Measurements from ENCODE around the gene MAIP1.

MAIP1 gene

GRCh38 chr2:199950396-199950795 lies 5.0 kb upstream of the MAIP1 start:
- no peak for DNase-seq (ENCODE audit: low read depth, low spot score)

GRCh38 chr2:199951023-199951422 lies 4.4 kb upstream of the MAIP1 start:
- no peak for DNase-seq (ENCODE audit: low read depth, low spot score)

GRCh38 chr2:199955007-199955338 lies 409 bp upstream of the MAIP1 start:
- no peak for DNase-seq (ENCODE audit: low read depth, low spot score)

GRCh38 chr2:199956062-199956380 lies 639 bp downstream of the MAIP1 start:
- no peak for DNase-seq (ENCODE audit: low read depth, low spot score)

GRCh38 chr2:199958014-199958413 lies 2.6 kb downstream of the MAIP1 start:
- no peak for DNase-seq (ENCODE audit: low read depth, low spot score)

- DNase-seq (ENCODE audit: low read depth, low spot score): no peak
Measured at GRCh38 chr2:199962203-199962602, 6.8 kb downstream of the MAIP1 start.

GRCh38 chr2:199966405-199966804 lies 11.0 kb downstream of the MAIP1 start:
- DNase-seq (ENCODE audit: low read depth, low spot score): no peak

GRCh38 chr2:199966976-199967375 lies 11.6 kb downstream of the MAIP1 start:
- no peak for DNase-seq (ENCODE audit: low read depth, low spot score)

- no peak for DNase-seq (ENCODE audit: low read depth, low spot score)
Measured at GRCh38 chr2:199968126-199968525, 12.7 kb downstream of the MAIP1 start.

GRCh38 chr2:199972088-199972626 lies 16.8 kb downstream of the MAIP1 start:
- DNase-seq (ENCODE audit: low read depth, low spot score): no peak

GRCh38 chr2:199973703-199974102 lies 18.3 kb downstream of the MAIP1 start:
- no peak for DNase-seq (ENCODE audit: low read depth, low spot score)

- DNase-seq (ENCODE audit: low read depth, low spot score): no peak
Measured at GRCh38 chr2:199975273-199975895, 20.0 kb downstream of the MAIP1 start.

GRCh38 chr2:199977984-199978415 lies 22.6 kb downstream of the MAIP1 start:
- DNase-seq (ENCODE audit: low read depth, low spot score): no peak

GRCh38 chr2:199979398-199979797 lies 24.0 kb downstream of the MAIP1 start:
- no peak for DNase-seq (ENCODE audit: low read depth, low spot score)

GRCh38 chr2:199979832-199980628 lies 24.6 kb downstream of the MAIP1 start:
- peak; percentile 18 for DNase-seq (ENCODE audit: low read depth, low spot score)

- no peak for DNase-seq (ENCODE audit: low read depth, low spot score)
Measured at GRCh38 chr2:199982126-199982843, 26.9 kb downstream of the MAIP1 start.

- DNase-seq (ENCODE audit: low read depth, low spot score): no peak
Measured at GRCh38 chr2:199983534-199983933, 28.2 kb downstream of the MAIP1 start.

GRCh38 chr2:199984159-199984558 lies 28.8 kb downstream of the MAIP1 start:
- DNase-seq (ENCODE audit: low read depth, low spot score): no peak

- DNase-seq (ENCODE audit: low read depth, low spot score): no peak
Measured at GRCh38 chr2:199984755-199985154, 29.4 kb downstream of the MAIP1 start.

- DNase-seq (ENCODE audit: low read depth, low spot score): peak; percentile 31
Measured at GRCh38 chr2:199985625-199986207, 30.3 kb downstream of the MAIP1 start.

GRCh38 chr2:199987586-199987985 lies 32.2 kb downstream of the MAIP1 start:
- DNase-seq (ENCODE audit: low read depth, low spot score): no peak

GRCh38 chr2:199988151-199988550 lies 32.8 kb downstream of the MAIP1 start:
- no peak for DNase-seq (ENCODE audit: low read depth, low spot score)

Measured in brain pericyte (primary cell).